Activated CD4-positive, alpha-beta T cell treated with anti-CD3 and anti-CD28 coated beads for 1 hour (primary cell): Measurements from ENCODE around the gene ODAD4.
A peak's percentile ranks its signal among the peaks of the same experiment; 100 is the strongest.

ENCODE experiments used
- DNase-seq: peaks from one replicate; pipeline ENCODE4 v3.0.0-alpha.2; 2020

ODAD4 gene, protein sequence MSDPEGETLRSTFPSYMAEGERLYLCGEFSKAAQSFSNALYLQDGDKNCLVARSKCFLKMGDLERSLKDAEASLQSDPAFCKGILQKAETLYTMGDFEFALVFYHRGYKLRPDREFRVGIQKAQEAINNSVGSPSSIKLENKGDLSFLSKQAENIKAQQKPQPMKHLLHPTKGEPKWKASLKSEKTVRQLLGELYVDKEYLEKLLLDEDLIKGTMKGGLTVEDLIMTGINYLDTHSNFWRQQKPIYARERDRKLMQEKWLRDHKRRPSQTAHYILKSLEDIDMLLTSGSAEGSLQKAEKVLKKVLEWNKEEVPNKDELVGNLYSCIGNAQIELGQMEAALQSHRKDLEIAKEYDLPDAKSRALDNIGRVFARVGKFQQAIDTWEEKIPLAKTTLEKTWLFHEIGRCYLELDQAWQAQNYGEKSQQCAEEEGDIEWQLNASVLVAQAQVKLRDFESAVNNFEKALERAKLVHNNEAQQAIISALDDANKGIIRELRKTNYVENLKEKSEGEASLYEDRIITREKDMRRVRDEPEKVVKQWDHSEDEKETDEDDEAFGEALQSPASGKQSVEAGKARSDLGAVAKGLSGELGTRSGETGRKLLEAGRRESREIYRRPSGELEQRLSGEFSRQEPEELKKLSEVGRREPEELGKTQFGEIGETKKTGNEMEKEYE

GRCh38 chr17:41930009-41930832 lies at the start of gene ODAD4:
Gene ODAD4, plus strand, starts transcription at chr17:41930617. Its CDS starts 107 bp downstream, at chr17:41930724.
- DNase-seq, result peak; percentile 94

- DNase-seq, result no peak
Measured at GRCh38 chr17:41882756-41883155, 47.7 kb upstream of the ODAD4 start.

GRCh38 chr17:41885733-41886132 lies 44.7 kb upstream of the ODAD4 start:
- DNase-seq, result no peak

GRCh38 chr17:41888332-41888965 lies 42.0 kb upstream of the ODAD4 start:
- DNase-seq, result no peak

DNA sequence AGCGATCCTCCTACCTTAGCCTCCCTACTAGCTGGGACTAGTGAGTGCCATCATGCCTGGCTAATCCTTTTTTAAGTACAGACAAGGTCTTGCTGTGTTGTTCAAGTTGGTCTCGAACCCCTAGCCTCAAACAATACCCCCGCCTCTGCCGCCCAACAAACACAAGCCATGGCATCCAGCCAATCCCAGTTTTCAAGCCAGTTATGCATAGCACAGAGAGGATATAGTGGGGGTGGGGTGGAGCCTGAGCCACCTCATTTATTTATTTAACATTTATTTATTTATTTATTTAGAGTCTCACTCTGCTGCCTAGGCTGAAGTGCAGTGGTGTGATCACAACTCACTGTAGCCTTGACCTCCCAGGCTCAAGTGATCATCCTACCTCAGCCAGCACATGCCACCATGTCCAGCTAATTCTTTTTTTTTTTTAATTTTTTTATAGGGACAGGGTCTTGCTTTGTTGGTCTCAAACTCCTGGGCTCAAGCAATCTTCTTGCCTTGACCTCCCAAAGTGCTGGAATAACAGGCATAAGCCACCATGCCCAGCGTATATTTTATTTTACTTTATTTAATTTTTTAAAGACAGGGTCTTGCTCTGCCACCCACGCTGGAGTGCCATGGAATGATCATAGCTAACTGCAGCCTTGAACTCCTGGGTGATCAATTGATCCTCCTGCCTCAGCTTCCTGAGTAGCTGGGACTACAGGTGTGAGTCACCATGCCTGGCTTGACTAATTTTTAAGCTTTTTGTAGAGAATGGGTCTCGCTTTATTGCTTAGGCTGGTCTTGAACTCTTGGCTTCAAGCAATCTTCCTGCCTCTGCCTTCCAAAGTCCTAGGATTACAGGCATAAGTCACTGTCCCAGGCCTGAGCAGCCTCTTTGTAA lies 39.0 kb upstream of the ODAD4 start:
- no peak for DNase-seq

DNA sequence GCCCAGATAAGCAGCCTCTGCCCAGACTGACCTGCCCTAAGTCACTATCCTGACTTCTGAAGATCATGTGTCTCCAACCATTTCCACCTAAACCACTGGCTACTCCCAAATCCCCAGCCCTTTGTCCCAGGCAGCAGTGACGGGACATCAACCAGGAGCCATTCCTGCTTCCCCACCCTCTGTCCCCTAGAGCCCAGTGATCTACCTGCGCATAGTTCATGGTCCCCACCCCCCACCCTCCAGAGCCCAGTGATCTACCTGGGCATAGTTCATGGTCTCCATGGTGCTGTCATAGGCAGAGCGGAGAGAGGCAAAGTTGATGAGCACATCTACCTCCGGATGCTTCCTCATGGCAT lies 38.4 kb upstream of the ODAD4 start:
- DNase-seq, result no peak

DNA sequence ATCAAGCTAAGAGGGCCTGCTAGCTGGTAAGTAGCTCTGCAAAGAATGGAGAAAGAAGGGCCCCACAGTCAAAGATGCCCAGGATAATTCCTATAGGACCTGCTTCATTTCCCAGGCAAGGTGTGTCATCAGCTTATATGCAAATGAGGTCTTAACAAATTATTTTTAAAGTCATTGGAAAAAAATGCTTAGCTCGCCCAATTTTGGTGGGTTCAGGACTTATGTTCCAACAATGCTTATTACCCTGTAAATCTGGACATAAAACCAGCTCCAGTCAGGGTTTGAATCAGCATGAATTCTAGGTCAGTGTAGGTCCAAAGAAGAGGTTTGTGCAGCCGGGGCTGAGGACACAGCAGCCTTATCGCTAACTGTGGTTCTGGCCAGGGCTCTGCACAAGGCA lies 37.0 kb upstream of the ODAD4 start:
- no peak for DNase-seq

DNA sequence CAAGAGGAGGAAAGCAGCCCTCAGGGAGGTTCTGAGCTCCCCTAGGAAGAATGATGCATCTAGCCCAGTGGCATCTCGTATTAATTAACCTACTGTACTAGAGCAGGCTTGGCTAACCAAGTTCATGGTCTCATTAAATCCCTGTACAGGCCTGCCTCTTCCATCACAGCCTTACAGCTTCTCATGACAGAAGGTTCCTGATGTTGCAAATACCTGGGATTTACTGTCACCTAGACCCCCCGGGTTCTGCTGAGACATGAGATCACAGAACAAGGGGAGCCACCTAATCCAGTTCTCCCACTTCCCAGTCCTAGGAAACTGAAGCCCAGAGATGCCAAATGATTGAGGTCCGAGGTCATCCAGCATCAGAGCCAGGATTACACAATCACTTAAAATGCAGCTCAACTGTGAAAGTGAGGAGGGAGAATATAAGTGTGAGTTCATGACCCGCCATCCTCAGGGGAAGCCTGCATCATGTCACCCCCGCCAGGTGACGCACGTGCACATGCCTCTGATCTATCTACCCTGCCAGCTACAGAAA lies 35.6 kb upstream of the ODAD4 start:
- DNase-seq, result no peak

DNA sequence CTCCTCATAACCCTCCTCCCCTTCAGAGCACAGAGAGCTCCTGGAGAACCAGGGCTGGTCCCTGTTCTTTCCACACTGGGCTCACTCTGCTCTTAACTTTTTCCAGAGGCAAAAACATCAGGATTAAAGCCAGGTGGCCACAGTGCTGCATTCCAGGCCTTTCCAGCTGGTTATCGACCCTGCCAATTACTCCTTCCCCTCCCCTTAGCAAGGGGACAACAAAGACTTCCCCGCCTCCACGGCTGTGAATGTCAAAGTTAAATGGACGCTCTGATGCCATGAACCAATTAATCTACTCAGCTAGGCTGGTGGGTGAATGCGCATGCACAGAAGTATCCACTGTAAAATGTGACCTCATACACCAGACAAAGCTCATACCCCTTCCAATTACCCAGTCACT lies 34.8 kb upstream of the ODAD4 start:
- DNase-seq, result no peak

GRCh38 chr17:41896726-41897125 lies 33.7 kb upstream of the ODAD4 start:
- no peak for DNase-seq

GRCh38 chr17:41901646-41902045 lies 28.8 kb upstream of the ODAD4 start:
- DNase-seq, result no peak

DNA sequence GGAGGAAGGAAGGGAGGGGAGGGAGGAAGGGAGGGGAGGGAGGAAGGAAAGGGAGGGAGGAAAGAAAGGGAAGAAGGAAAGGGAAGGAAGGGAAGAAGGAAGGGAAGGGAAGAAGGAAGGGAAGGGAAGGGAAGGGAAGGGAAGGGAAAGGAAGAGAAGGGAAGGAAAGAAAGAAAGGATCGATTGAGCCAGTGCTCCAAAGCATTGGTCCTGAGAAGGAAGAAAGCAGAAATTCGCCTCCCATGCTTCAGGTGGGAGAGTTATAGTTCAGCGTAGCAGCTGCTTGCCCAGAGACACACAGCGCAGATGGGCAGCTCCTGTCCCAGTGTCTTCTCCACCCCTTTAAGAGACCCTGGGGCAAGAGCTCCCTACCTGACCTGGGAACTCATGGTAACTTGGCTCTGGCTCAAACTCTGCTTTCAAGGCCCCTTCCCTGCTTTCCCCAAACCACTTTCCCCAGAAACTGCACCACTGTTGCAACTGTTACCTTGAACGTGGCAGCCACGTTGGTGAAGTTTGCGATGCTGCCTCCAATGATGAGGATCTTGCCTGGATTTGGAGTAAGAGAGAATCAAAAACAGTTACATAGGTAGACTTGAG lies 26.1 kb upstream of the ODAD4 start:
- DNase-seq, result no peak

GRCh38 chr17:41905172-41905571 lies 25.2 kb upstream of the ODAD4 start:
- no peak for DNase-seq

GRCh38 chr17:41906465-41907184 lies 23.8 kb upstream of the ODAD4 start:
- no peak for DNase-seq

DNA sequence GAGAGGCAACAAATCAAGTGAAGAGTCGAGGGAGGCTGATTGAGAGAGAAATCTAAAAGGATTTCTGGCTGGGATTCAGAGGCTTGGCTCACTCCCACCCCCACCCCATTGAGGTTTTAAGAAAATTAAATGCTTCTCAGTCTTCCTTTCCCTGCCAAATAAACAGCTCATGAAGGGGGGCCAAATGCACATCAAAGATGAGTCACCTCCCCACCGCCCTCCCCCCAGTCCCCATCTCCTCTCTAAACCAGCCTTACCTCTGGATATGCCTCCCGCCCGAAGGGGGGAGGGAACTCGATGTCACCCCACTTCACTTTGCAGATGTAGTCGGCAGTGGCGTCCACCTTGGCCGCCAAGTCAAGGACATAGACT lies 23.2 kb upstream of the ODAD4 start:
- DNase-seq, result no peak

- no peak for DNase-seq
Measured at GRCh38 chr17:41907633-41908539, 22.5 kb upstream of the ODAD4 start.

DNA sequence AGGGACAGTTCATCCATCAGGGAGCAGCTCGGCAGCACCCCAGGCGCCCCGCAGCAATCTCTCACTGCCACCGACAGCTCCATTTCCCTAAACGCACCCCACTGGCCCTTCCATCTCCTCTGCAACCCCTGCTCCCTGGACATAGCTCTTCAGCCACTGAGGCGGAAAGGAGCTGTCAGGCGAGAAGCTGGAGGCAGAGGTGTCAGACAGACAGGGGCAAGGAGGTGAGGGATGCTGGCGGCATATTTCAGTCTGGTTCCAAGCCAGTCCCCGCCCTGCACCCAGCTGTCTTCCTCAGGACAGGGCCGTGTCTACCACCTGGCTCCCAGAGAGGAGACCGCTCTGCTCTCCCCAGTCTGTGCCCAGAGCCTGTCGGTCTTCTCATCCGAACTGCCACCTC lies 21.3 kb upstream of the ODAD4 start:
- no peak for DNase-seq

GRCh38 chr17:41910701-41911391 lies 19.6 kb upstream of the ODAD4 start:
- no peak for DNase-seq

- no peak for DNase-seq
Measured at GRCh38 chr17:41912925-41913324, 17.5 kb upstream of the ODAD4 start.
